ENCODE results near the gene CCDC39. TPM values are rescaled to one million over a fixed set of nuclear protein-coding genes. Genes with fewer than 3 reads are reported as not detected.
"Not testable (repeated sequence)": the region's sequence is repeated elsewhere in the genome, so short reads cannot be mapped to it uniquely, and the experiment has no call there.

Gene CCDC39
- total RNA-seq, 2 donors from 2014 or later, result not detected

DNA sequence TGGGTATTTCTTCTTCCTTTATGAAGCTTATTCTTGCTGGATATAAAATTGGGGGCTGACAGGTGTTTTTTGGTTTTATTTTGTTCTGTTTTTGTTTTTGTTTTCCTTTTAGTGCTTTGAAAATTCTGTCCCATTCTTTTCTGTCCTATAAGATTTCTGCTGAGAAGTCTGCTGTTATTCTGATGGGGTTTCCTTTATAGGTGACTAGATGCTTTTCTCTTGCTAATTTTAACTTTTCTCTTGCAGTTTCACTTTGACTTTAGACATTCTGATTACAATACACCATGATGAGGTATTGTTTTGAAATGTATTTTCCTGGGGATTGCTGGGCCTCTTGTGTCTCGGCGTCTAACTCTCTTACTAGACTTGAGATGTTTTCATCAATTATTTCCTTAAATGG is 54.6 kb downstream of the CCDC39 start:
- H3K27ac ChIP-seq, result no peak overlapping the region
- no peak for DNase-seq (ENCODE audit: low spot score)
- no peaks in the 10 kb centered on the region for H3K9me3 ChIP-seq
- TF ChIP-seq, protein P1, sequence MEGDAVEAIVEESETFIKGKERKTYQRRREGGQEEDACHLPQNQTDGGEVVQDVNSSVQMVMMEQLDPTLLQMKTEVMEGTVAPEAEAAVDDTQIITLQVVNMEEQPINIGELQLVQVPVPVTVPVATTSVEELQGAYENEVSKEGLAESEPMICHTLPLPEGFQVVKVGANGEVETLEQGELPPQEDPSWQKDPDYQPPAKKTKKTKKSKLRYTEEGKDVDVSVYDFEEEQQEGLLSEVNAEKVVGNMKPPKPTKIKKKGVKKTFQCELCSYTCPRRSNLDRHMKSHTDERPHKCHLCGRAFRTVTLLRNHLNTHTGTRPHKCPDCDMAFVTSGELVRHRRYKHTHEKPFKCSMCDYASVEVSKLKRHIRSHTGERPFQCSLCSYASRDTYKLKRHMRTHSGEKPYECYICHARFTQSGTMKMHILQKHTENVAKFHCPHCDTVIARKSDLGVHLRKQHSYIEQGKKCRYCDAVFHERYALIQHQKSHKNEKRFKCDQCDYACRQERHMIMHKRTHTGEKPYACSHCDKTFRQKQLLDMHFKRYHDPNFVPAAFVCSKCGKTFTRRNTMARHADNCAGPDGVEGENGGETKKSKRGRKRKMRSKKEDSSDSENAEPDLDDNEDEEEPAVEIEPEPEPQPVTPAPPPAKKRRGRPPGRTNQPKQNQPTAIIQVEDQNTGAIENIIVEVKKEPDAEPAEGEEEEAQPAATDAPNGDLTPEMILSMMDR (IDR thresholded peaks at IDR 0.05), result no peak
- no peaks in the 10 kb centered on the region for H3K4me1 ChIP-seq
- H3K4me3 ChIP-seq, result no peak overlapping the region
- H3K27me3 ChIP-seq, result no peaks in the 10 kb centered on the region
- H3K36me3 ChIP-seq, result no peaks in the 10 kb centered on the region

DNA sequence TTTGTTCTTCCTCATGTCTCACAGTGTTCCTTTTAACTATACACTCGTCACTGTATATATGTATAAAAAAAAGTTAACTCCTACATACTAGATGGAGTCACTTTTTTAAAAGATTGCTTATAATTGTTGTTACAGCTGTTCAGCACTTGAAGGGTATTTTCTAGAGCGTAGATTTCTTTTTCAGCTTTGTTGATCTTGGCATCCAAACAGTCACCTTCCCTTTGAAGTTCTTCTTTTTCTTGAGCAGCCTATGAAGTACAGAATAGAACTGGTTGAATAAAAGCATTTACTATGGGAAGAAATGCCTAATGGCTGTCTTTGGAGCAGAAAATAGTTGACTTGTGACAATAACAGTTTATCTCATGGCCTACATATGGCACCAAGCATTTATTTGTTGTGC is 59.6 kb downstream of the CCDC39 start:
- Histone ChIP-seq H3K9me3 (no peaks in the 10 kb centered on the region), H3K36me3 (no peaks in the 10 kb centered on the region)
- TF ChIP-seq, protein P1 (IDR thresholded peaks at IDR 0.05), result no peak

DNA sequence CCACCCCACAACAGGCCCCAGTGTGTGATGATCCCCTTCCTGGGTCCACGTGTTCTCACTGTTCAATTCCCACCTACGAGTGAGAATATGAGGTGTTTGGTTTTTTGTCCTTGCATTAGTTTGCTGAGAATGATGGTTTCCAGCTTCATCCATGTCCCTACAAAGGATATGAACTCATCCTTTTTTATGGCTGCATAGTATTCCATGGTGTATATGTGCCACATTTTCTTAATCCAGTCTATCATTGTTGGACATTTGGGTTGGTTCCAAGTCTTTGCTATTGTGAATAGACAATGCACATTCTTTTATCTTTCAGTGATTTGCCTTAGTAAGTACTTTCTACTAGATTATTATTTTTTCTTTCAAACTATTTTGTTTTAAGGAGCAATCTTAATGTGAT is 60.7 kb downstream of the CCDC39 start:
- H3K4me3 ChIP-seq; H3K4me1 ChIP-seq; H3K9me3 ChIP-seq; H3K27me3 ChIP-seq; DNase-seq (ENCODE audit: low spot score); H3K36me3 ChIP-seq; H3K27ac ChIP-seq: not testable (repeated sequence)

More for the DNA sequence above, 59.6 kb downstream of the CCDC39 start:
- no peak for DNase-seq (ENCODE audit: low spot score)
- no peak overlapping the region for H3K4me3 ChIP-seq
- H3K27ac ChIP-seq, result no peak overlapping the region
- no peaks in the 10 kb centered on the region for H3K4me1 ChIP-seq
- H3K27me3 ChIP-seq, result no peaks in the 10 kb centered on the region

DNA sequence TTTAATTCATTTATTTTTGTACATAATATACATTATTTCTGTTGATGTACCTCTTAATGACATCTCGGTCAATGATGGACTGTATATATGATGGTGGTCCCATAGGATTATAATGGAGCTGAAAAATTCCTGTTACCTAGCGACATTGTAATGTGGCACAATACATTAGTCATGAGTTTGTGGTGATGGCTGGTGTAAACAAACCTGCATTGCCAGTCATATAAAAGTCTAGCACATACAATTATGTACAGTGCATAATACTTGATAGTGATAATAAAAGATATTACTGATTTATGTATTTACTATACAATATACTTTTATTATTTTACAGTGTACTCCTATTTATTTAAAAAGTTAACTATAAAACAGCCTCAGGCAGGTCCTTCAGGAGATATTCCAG is 62.2 kb downstream of the CCDC39 start:
- Histone ChIP-seq H3K36me3 (peaks cover 11% of the 10 kb centered on the region), H3K4me3 (no peak overlapping the region), H3K4me1 (no peaks in the 10 kb centered on the region), H3K27ac (no peak overlapping the region), H3K27me3 (no peaks in the 10 kb centered on the region), H3K9me3 (no peaks in the 10 kb centered on the region)
- no peak for DNase-seq (ENCODE audit: low spot score)
- TF ChIP-seq, protein P1 (IDR thresholded peaks at IDR 0.05), result no peak

DNA sequence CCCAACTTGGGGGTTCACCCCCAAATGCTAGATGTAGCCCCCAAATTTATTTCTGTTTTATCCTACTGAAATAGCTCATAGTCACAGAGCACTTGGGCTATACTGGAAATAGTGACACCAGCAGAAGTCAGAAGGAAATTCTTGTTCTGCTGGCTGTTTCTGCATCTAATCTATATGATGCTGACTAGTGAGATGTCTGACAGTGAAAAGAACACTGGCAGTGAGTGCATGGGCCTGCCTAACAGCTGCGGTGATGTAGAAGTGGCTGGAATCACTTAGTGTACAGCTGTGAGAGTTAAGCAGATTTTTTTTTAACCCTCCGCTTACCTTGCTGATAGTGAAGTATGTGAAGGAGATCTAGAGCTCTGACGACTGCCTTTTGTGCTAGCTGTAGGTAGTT is 63.3 kb downstream of the CCDC39 start:
- Histone ChIP-seq H3K27ac (no peak overlapping the region), H3K27me3 (no peaks in the 10 kb centered on the region), H3K36me3 (peaks cover 17% of the 10 kb centered on the region), H3K9me3 (no peaks in the 10 kb centered on the region), H3K4me3 (no peak overlapping the region), H3K4me1 (no peaks in the 10 kb centered on the region)
- DNase-seq (ENCODE audit: low spot score), result no peak
- TF ChIP-seq, protein P1 (IDR thresholded peaks at IDR 0.05), result no peak

DNA sequence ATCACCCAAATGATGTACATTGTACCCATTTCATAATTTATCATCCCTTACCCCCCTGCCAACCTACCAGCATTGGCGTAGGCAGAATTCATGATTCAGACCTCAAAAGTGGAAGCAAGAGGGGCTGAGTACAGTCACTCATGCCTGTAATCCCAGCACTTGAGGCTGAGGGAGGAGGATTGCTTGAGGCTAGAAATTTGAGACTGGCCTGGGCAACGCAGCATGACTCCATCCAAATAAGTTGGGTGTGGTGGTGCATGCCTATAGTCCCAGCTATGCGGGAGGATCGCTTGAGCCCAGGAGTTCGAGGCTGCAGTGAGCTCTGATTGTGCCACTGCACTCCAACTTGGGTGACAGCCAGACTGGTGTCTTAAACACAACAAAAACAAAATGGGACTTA is 66.9 kb downstream of the CCDC39 start:
- no peak overlapping the region for H3K4me3 ChIP-seq
- peaks cover 50% of the 10 kb centered on the region for H3K36me3 ChIP-seq
- DNase-seq (ENCODE audit: low spot score), result no peak
- H3K27me3 ChIP-seq, result no peaks in the 10 kb centered on the region
- TF ChIP-seq, protein P1 (IDR thresholded peaks at IDR 0.05), result no peak
- no peaks in the 10 kb centered on the region for H3K4me1 ChIP-seq
- no peak overlapping the region for H3K27ac ChIP-seq
- no peaks in the 10 kb centered on the region for H3K9me3 ChIP-seq
